GM12878 (cell line): ENCODE results near the gene APH1B. TPM values are rescaled to one million over a fixed set of nuclear protein-coding genes. Genes with fewer than 3 reads are reported as not detected.

Experiments
- ATAC-seq: fragments of 200-7000 bp; cut with Tn5 transposase; 3 replicates; pipeline ENCODE4 v1.9.1; 2020; ENCODE audit warnings: mild to moderate bottlenecking, moderate library complexity
- BruUV-seq: library from RNA; stranded (reverse); fragments of 400-500 nt; replicated peaks from 2 replicates; lab custom pipeline; 2021; lab: Mats Ljungman, UMichigan
- CTCF ChIA-PET: fragments of 300-600 bp; sonication (Branson Sonifier 250); formaldehyde crosslinking; extraction: SDS; loops from one replicate; lab custom pipeline; 2021; ENCODE audit warnings: inconsistent platforms; lab: Yijun Ruan, JAX
- POLR2A ChIA-PET: fragments of 350-600 bp; formaldehyde crosslinking; extraction: SDS; loops from one replicate; lab custom pipeline; 2021; ENCODE audit warnings: inconsistent platforms; lab: Charles Lee
- RAD21 ChIA-PET: fragments of 300-600 bp; sonication (Branson Sonifier 250); formaldehyde crosslinking; loops from one replicate; lab custom pipeline; 2023; ENCODE audit warnings: antibody characterized with exemption; ENCODE audit not compliant: unreplicated experiment; lab: Charles Lee
- SMC1A ChIA-PET: fragments of 300-600 bp; sonication (Branson Sonifier 250); formaldehyde crosslinking; loops from one replicate; lab custom pipeline; 2023; ENCODE audit not compliant: unreplicated experiment, uncharacterized antibody; lab: Charles Lee
- DNase-seq: peaks from one replicate; pipeline ENCODE4 v3.0.0-alpha.2; 2011; ENCODE audit warnings: low read depth, low spot score
- FAIRE-seq: peaks from 3 replicates; lab custom pipeline; 2011; peaks lifted over from hg19 to GRCh38; lab: Jason Lieb, UNC
- H2AFZ ChIP-seq: 2 replicates; pipeline ENCODE4 v1.6.0; 2011; ENCODE audit warnings: low read depth, low read length, control low read depth; ENCODE audit not compliant: control insufficient read depth
- H3K27ac ChIP-seq: 2 replicates; pipeline ENCODE4 v1.5.1; 2011; ENCODE audit warnings: control low read depth; ENCODE audit not compliant: control insufficient read depth, insufficient read depth
- H3K27me3 ChIP-seq, 2 experiments: replicated peaks in 1 of 2; 2 replicates each; pipeline versions ENCODE4 v1.6.0 to v1.6.1; 2011; ENCODE audit warnings: low read length in 1 of 2; ENCODE audit not compliant: control insufficient read depth in 2 of 2, insufficient read depth in 2 of 2
- H3K36me3 ChIP-seq, 2 experiments: 2 replicates each; pipeline ENCODE4 v1.5.1; 2011; ENCODE audit warnings: low read length in 1 of 2; ENCODE audit not compliant: control insufficient read depth in 2 of 2, insufficient read depth in 2 of 2
- H3K4me1 ChIP-seq: 2 replicates; pipeline ENCODE4 v1.6.1; 2011; ENCODE audit warnings: mild to moderate bottlenecking, low read length, moderate library complexity, mixed read lengths; ENCODE audit not compliant: control insufficient read depth, insufficient read depth
- H3K4me2 ChIP-seq: 2 replicates; pipeline ENCODE4 v1.6.0; 2011; ENCODE audit warnings: control low read depth; ENCODE audit not compliant: control insufficient read depth, insufficient read depth
- H3K4me3 ChIP-seq: fragments of 200-600 bp; sonication (generic); 2 replicates; pipeline ENCODE4 v1.5.1; 2016
- H3K79me2 ChIP-seq: 2 replicates; pipeline ENCODE4 v1.6.0; 2011; ENCODE audit warnings: low read length; ENCODE audit not compliant: control insufficient read depth, insufficient read depth
- H3K9ac ChIP-seq: 2 replicates; pipeline ENCODE4 v1.8.0; 2011; ENCODE audit warnings: low read length, control low read depth, mixed read lengths; ENCODE audit not compliant: control insufficient read depth, insufficient read depth
- H3K9me3 ChIP-seq: replicated peaks from 3 replicates; pipeline ENCODE4 v1.5.1; 2011; ENCODE audit warnings: mild to moderate bottlenecking, low read length; ENCODE audit not compliant: control insufficient read depth, insufficient read depth
- H4K20me1 ChIP-seq: 2 replicates; pipeline ENCODE4 v1.6.0; 2011; ENCODE audit not compliant: control insufficient read depth, insufficient read depth
- ATF7 ChIP-seq: fragments of 450-650 bp; IDR thresholded peaks from 2 replicates; pipeline ENCODE4 v1.6.1; 2016; ENCODE audit warnings: low read depth, mild to moderate bottlenecking
- BMI1 ChIP-seq: fragments of 450-650 bp; IDR thresholded peaks from 2 replicates; pipeline ENCODE4 v1.6.1; 2016; ENCODE audit warnings: mild to moderate bottlenecking, moderate library complexity, borderline replicate concordance
- CBX5 ChIP-seq: sonication (generic); IDR thresholded peaks from 2 replicates; pipeline ENCODE4 v1.6.1; 2016; ENCODE audit warnings: low read depth, moderate library complexity, mild to moderate bottlenecking, inconsistent platforms
- CHD4 ChIP-seq: fragments of 200-600 bp; sonication (generic); IDR thresholded peaks from 2 replicates; pipeline ENCODE4 v1.6.1; 2016; ENCODE audit warnings: mild to moderate bottlenecking
- HDAC6 ChIP-seq: fragments of 200-600 bp; sonication (generic); IDR thresholded peaks from one replicate; pipeline ENCODE4 v1.8.0; 2017; ENCODE audit warnings: antibody characterized with exemption; ENCODE audit not compliant: unreplicated experiment
- IKZF1 ChIP-seq: fragments of 450-650 bp; conservative IDR thresholded peaks from 2 replicates; pipeline ENCODE4 v1.6.1; 2017; ENCODE audit warnings: antibody characterized with exemption, mild to moderate bottlenecking
- NRF1 ChIP-seq: conservative IDR thresholded peaks from 2 replicates; pipeline ENCODE4 v1.6.1; 2011; ENCODE audit warnings: mild to moderate bottlenecking, low read depth, low read length, improper control_type of control experiment
- POLR2AphosphoS2 ChIP-seq: IDR thresholded peaks from 2 replicates; pipeline ENCODE4 v1.6.1; 2011; ENCODE audit warnings: low read depth, mild to moderate bottlenecking, low read length, improper control_type of control experiment, moderate library complexity
- SMAD1 ChIP-seq: fragments of 450-650 bp; IDR thresholded peaks from 2 replicates; pipeline ENCODE4 v1.6.1; 2018; ENCODE audit warnings: mild to moderate bottlenecking, low read depth; ENCODE audit not compliant: partially characterized antibody
- SREBF2 ChIP-seq: IDR thresholded peaks from 2 replicates; pipeline ENCODE4 v1.6.1; 2012; ENCODE audit warnings: mild to moderate bottlenecking, low read length
- ZNF217 ChIP-seq: fragments of 450-650 bp; IDR thresholded peaks from 2 replicates; pipeline ENCODE4 v1.6.1; 2017; ENCODE audit warnings: antibody characterized with exemption, mild to moderate bottlenecking
- WGBS: methylation state at CpG from one replicate; pipeline ENCODE4 v1.1.6; 2016; ENCODE audit warnings: low lambda C conversion rate; ENCODE audit not compliant: insufficient replicate concordance, insufficient coverage; ENCODE audit errors: missing lambda C conversion rate; 5-methylcytosine and 5-hydroxymethylcytosine counted together
- in situ Hi-C: fragments of 300-500 bp; cut with MboI; formaldehyde crosslinking; loops from 9 replicates; pipeline ENCODE4 v1.14.3; 2018; ENCODE audit warnings: mixed read lengths
- intact Hi-C: fragments of 100-400 bp; cut with micrococcal nuclease; formaldehyde crosslinking; loops from one replicate; pipeline ENCODE4 v1.14.2; 2022; ENCODE audit not compliant: unreplicated experiment
- polyA plus RNA-seq, 11 experiments: library from polyadenylated mRNA; depleted of rRNA in 4 of 11; unstranded in 6 of 11; stranded (reverse) in 5 of 11; fragments of >200 nt; fragmentation: Nextera tagmentation in 4 of 11; fragmentation: Illumina TruSeq in 1 of 11; extraction: Ambion mirVana in 4 of 11; extraction: Trizol in 1 of 11; gene quantifications; 1 replicate in 1 of 11; 2 replicates in 10 of 11; pipeline versions ENCODE4 v1.2.1 to v1.2.3, GENCODE V29; 2011 to 2016; ENCODE audit warnings: inconsistent platforms in 2 of 11, missing spikeins in 2 of 11, low read depth in 1 of 11
- total RNA-seq, 4 experiments: library from RNA; depleted of rRNA in 3 of 4; stranded (reverse); fragments of >200 nt in 3 of 4; fragmentation: Illumina TruSeq in 1 of 4; extraction: Trizol in 1 of 4; gene quantifications; 2 replicates each; pipeline versions ENCODE4 v1.2.1 to v1.2.3, GENCODE V29; 2013 to 2021
- TF ChIP-seq, protein P1 (sequence below): fragments of 150-350 bp; IDR thresholded peaks from 2 replicates; pipeline ENCODE4 v1.6.1; 2016; ENCODE audit warnings: low read depth, low read length
- TF ChIP-seq, protein P2 (sequence below): fragments of 450-650 bp; formaldehyde crosslinking; IDR thresholded peaks from 2 replicates; pipeline ENCODE4 v1.4.0; 2022; ENCODE audit warnings: mild to moderate bottlenecking, moderate library complexity
- TF ChIP-seq, protein P3 (sequence below): fragments of 450-650 bp; IDR thresholded peaks from 2 replicates; pipeline ENCODE4 v1.6.1; 2017; ENCODE audit warnings: mild to moderate bottlenecking, moderate library complexity

APH1B gene
- total and polyA plus RNA-seq, 10 of the 15 experiments (the other 5 are each of a cell fraction or from before 2014, with no cell fraction given): 5.0 to 20.8 (median 11.1) TPM

DNA sequence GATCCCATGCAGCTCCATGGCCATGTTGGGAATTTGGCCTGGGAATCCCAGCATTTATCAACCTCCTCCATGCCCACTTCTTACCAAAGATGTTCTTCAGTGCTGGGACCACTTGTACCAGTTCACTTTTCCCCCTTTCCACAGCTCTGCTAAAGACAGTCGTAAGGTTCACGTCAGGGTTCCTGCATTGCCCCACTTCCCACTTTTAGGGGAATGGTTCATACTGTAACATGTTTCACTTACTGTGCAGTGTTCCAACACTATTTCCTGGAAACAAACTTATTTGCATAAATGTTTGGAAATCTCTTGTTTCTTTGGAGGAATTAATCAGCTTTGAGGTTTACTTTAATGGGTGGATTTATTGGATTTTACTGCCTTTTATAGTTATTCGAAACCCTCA lies 17.0 kb downstream of the APH1B start:
- no peaks in the 10 kb centered on the region for H3K36me3 ChIP-seq
- H3K4me2 ChIP-seq: no peak overlapping the region
- no peak overlapping the region for H2AFZ ChIP-seq
- in situ Hi-C loops (loop anchor here (5.0 to 25.0 kb wide), 3 partner anchors 108 to 773 kb away; partner anchors contain the start of gene FBXL22), intact Hi-C loops (no loop called here)
- H4K20me1 ChIP-seq: no peaks in the 10 kb centered on the region
- H3K9ac ChIP-seq: no peak overlapping the region
- 98% methylated on average over 3 of the region's 3 CpGs for WGBS
- no peak overlapping the region for H3K4me3 ChIP-seq
- CTCF ChIA-PET: interaction anchor here (0.8 to 11.0 kb wide), 6 partner anchors 45 to 772 kb away, joined by 3 to 145 read pairs (median 3); no protein-coding TSS in a partner anchor
- H3K27ac ChIP-seq: no peak overlapping the region
- RAD21 ChIA-PET: interaction anchor here (0.9 to 1.0 kb wide), 2 partner anchors 57 to 111 kb away, joined by 3 read pairs; no protein-coding TSS in a partner anchor
- no peaks in the 10 kb centered on the region for H3K9me3 ChIP-seq
- DNase-seq (no peak), ATAC-seq (no peak), FAIRE-seq (no peak)
- no TSS peak for BruUV-seq
- POLR2A ChIA-PET: interaction anchor here (0.7 to 1.0 kb wide), 2 partner anchors 13 to 49 kb away, joined by 3 to 6 read pairs; no protein-coding TSS in a partner anchor
- SMC1A ChIA-PET: interaction anchor here (1.0 to 2.8 kb wide), 5 partner anchors 8 to 109 kb away, joined by 3 to 12 read pairs (median 4); no protein-coding TSS in a partner anchor
- peaks cover 6% of the 10 kb centered on the region; the same call in 1 of the 2 replicates for H3K4me1 ChIP-seq
- no peaks in the 10 kb centered on the region for H3K79me2 ChIP-seq
- H3K27me3 ChIP-seq: no peaks in the 10 kb centered on the region
- TF ChIP-seq SMAD1 (no peak), POLR2AphosphoS2 (no peak), IKZF1 (no peak), NRF1 (no peak), HDAC6 (no peak), CBX5 (no peak), CHD4 (no peak), ZNF217 (no peak), SREBF2 (no peak), BMI1 (no peak), ATF7 (no peak)
- TF ChIP-seq, protein P1, sequence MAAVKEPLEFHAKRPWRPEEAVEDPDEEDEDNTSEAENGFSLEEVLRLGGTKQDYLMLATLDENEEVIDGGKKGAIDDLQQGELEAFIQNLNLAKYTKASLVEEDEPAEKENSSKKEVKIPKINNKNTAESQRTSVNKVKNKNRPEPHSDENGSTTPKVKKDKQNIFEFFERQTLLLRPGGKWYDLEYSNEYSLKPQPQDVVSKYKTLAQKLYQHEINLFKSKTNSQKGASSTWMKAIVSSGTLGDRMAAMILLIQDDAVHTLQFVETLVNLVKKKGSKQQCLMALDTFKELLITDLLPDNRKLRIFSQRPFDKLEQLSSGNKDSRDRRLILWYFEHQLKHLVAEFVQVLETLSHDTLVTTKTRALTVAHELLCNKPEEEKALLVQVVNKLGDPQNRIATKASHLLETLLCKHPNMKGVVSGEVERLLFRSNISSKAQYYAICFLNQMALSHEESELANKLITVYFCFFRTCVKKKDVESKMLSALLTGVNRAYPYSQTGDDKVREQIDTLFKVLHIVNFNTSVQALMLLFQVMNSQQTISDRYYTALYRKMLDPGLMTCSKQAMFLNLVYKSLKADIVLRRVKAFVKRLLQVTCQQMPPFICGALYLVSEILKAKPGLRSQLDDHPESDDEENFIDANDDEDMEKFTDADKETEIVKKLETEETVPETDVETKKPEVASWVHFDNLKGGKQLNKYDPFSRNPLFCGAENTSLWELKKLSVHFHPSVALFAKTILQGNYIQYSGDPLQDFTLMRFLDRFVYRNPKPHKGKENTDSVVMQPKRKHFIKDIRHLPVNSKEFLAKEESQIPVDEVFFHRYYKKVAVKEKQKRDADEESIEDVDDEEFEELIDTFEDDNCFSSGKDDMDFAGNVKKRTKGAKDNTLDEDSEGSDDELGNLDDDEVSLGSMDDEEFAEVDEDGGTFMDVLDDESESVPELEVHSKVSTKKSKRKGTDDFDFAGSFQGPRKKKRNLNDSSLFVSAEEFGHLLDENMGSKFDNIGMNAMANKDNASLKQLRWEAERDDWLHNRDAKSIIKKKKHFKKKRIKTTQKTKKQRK: no peak
- TF ChIP-seq, protein P2, sequence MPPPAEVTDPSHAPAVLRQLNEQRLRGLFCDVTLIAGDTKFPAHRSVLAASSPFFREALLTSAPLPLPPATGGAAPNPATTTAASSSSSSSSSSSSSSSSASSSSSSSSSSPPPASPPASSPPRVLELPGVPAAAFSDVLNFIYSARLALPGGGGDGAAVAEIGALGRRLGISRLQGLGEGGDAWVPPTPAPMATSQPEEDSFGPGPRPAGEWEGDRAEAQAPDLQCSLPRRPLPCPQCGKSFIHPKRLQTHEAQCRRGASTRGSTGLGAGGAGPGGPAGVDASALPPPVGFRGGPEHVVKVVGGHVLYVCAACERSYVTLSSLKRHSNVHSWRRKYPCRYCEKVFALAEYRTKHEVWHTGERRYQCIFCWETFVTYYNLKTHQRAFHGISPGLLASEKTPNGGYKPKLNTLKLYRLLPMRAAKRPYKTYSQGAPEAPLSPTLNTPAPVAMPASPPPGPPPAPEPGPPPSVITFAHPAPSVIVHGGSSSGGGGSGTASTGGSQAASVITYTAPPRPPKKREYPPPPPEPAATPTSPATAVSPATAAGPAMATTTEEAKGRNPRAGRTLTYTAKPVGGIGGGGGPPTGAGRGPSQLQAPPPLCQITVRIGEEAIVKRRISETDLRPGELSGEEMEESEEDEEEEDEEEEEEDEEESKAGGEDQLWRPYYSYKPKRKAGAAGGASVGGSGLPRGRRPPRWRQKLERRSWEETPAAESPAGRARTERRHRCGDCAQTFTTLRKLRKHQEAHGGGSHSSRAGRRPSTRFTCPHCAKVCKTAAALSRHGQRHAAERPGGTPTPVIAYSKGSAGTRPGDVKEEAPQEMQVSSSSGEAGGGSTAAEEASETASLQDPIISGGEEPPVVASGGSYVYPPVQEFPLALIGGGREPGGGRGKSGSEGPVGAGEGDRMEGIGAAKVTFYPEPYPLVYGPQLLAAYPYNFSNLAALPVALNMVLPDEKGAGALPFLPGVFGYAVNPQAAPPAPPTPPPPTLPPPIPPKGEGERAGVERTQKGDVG (CRISPR knock-in tag): no peak
- TF ChIP-seq, protein P3, sequence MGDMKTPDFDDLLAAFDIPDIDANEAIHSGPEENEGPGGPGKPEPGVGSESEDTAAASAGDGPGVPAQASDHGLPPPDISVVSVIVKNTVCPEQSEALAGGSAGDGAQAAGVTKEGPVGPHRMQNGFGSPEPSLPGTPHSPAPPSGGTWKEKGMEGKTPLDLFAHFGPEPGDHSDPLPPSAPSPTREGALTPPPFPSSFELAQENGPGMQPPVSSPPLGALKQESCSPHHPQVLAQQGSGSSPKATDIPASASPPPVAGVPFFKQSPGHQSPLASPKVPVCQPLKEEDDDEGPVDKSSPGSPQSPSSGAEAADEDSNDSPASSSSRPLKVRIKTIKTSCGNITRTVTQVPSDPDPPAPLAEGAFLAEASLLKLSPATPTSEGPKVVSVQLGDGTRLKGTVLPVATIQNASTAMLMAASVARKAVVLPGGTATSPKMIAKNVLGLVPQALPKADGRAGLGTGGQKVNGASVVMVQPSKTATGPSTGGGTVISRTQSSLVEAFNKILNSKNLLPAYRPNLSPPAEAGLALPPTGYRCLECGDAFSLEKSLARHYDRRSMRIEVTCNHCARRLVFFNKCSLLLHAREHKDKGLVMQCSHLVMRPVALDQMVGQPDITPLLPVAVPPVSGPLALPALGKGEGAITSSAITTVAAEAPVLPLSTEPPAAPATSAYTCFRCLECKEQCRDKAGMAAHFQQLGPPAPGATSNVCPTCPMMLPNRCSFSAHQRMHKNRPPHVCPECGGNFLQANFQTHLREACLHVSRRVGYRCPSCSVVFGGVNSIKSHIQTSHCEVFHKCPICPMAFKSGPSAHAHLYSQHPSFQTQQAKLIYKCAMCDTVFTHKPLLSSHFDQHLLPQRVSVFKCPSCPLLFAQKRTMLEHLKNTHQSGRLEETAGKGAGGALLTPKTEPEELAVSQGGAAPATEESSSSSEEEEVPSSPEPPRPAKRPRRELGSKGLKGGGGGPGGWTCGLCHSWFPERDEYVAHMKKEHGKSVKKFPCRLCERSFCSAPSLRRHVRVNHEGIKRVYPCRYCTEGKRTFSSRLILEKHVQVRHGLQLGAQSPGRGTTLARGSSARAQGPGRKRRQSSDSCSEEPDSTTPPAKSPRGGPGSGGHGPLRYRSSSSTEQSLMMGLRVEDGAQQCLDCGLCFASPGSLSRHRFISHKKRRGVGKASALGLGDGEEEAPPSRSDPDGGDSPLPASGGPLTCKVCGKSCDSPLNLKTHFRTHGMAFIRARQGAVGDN: no peak
